DOHH2 (cell line): ENCODE data around the gene BTG1.

Experiments used
- EZH2phosphoT487 ChIP-seq: fragments of 200-600 bp; sonication (generic); IDR thresholded peaks from 2 replicates; pipeline ENCODE4 v1.6.1; 2017; ENCODE audit warnings: borderline replicate concordance, mild to moderate bottlenecking, antibody characterized with exemption, low read length, moderate library complexity, mixed read lengths
- TF ChIP-seq, protein P1 (sequence below): fragments of 200-600 bp; sonication (generic); IDR thresholded peaks from one replicate; pipeline ENCODE4 v1.5.1; 2014; ENCODE audit warnings: antibody characterized with exemption, mild to moderate bottlenecking, low read depth, low read length; ENCODE audit not compliant: poor library complexity, severe bottlenecking

DNA sequence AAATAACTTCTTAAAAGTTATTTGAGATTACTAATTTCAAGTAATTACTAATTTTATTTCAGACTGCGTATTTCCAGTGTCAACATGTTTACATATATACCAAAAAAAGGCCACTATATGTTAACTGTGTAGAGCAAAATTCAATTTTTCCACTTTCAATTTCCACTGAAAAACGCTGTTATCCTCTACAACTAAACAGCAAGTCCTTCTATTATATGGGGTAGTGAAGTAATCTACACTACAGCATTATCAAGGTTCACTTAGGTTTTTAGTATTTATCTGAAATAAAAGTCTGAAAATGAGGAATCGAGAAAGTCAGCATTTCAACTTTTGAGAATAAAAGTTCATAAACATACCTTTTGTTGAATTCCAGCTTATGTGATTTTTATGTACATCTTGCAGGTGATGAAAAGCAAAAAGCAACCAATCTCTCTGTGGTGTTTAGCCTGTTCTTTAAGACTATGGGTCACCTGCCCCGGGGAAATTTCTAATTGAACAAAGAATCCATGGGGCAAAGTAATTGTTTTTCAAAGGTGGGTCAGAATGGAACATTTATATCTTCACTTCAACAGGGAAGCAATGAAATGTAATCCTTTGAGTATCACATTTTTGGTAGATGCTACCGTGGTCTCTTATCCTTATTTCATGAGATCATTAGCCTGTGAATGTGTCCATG, 3.3 kb downstream of the BTG1 start:
- TF ChIP-seq, protein P1, sequence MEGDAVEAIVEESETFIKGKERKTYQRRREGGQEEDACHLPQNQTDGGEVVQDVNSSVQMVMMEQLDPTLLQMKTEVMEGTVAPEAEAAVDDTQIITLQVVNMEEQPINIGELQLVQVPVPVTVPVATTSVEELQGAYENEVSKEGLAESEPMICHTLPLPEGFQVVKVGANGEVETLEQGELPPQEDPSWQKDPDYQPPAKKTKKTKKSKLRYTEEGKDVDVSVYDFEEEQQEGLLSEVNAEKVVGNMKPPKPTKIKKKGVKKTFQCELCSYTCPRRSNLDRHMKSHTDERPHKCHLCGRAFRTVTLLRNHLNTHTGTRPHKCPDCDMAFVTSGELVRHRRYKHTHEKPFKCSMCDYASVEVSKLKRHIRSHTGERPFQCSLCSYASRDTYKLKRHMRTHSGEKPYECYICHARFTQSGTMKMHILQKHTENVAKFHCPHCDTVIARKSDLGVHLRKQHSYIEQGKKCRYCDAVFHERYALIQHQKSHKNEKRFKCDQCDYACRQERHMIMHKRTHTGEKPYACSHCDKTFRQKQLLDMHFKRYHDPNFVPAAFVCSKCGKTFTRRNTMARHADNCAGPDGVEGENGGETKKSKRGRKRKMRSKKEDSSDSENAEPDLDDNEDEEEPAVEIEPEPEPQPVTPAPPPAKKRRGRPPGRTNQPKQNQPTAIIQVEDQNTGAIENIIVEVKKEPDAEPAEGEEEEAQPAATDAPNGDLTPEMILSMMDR: no peak
- TF ChIP-seq EZH2phosphoT487: no peak
